HG03280 (cell line): ENCODE measurements around the gene ATP5MC3.

Source experiments
- ATAC-seq: cut with Tn5 transposase; IDR thresholded peaks from one replicate; pipeline ENCODE4 v1.9.1; 2021; ENCODE audit warnings: mild to moderate bottlenecking, moderate library complexity; ENCODE audit not compliant: unreplicated experiment

ATP5MC3 gene

GRCh38 chr2:175168564-175168945 is 13.0 kb downstream of the ATP5MC3 start:
- ATAC-seq = peak; percentile 19

DNA sequence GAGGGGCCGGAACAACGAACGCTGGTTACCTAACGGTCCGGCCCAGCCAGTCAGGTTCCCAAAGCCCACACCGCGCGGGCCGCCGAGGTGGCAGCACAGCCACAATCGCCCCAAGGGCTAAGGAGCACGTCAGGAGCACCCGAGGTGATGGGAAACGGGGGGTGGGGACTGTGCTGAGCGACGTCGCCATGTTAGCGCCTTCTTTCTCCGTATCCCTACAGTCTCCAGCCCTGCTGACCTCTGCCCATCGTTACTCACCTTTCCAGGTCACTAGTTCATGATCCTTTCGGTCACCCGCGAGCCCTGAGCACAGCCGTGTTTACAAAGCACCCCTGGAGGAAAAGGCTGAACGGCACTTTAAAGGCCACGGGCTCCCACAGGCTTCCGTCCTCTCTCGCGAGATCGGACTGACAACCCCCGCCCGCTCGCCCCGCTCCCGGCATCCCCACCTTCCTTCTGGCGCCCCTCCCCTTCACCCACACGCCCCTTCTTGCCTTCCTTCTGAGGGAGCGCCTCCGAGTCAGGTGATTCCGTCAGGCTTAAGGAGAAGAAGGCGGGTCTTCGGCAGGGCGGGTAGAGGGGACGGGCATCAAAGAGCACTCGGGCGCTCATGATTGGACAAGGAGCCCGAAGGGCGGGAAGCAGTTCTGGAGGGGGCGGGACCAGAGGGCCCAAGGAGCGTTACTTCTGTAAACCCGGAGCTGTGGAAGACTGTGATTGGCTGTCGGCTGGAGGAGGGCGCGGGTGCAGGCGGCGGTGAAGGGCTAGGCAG is 13.5 kb downstream of the ATP5MC3 start, which contains the start of gene ATF2:
Gene ATF2 (minus strand): TSS at position 412 of the 772 bp plus-strand sequence. CDS start 31,760 bp downstream, outside the sequence.
- peak; percentile 96 for ATAC-seq

DNA sequence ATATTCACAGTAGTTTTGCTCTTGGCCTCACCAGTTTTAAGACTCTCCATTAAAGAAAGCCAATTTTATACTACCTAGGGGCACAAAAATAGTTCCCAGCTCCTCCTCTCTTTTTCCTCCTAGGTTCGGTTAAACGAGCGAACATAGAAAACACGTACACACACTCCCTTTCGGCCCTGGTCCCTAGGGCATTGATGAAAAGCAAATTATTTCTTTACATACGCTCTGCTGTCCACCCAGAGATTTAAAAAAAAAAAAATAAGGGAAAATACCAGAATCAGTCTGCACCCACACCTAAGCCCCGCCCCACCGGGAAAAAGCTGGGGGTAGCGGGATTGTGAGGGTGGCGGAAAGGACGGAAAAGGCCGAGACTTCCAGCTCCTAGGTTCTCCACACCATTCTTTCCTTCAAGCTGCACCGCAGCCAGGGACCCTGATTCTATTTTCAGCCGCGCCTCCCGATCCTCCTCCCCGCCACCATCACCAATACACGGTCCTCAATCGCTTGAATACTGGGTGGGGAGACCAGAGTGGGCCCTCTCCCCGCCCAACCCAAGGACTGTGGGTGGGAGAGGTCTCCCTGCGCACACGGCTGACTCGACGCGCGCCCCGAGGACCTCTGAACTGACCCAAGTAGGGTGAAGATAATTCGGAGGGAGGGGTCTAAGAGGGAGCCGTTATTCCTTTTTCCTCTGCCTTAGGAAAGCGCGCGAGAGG is 14.3 kb downstream of the ATP5MC3 start:
- ATAC-seq = peak; percentile 4

GRCh38 chr2:175166216-175166824 is 15.2 kb downstream of the ATP5MC3 start:
- no peak for ATAC-seq

DNA sequence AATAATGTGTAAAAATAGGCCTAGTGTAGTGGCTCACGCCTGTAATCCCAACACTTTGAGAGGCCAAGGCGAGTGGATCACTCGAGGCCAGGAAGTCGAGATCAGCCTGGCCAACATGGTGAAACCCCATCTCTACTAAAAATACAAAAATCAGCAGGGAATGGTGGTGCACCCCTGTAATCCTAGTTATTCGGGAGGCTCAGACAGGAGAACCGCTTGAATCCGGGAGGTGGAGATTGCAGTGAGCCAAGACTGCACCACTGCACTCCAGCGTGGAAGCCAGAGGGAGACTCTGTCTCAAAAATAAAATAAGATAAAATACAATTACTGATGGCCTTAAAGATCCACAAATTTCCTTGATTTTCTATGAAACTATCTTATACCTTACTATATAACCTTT is 17.3 kb downstream of the ATP5MC3 start:
- no peak for ATAC-seq

DNA sequence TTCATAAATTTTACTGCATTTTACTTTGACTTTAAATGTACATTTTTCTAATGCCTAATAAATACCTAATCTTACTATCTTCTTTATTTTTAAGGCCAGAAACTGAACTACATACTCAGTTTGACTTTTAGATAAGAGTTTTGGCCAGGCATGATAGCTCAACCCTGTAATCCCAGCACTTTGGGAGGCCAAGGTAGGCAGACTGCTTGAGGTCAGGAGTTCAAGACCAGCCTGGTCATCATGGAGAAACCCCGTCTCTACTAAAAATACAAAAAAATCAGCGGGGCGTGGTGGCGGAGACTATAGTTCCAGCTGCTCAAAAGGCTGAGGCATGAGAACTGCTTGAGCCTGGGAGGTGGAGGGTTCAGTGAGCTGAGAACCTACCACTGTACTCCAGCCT is 22.6 kb downstream of the ATP5MC3 start:
- no peak for ATAC-seq

DNA sequence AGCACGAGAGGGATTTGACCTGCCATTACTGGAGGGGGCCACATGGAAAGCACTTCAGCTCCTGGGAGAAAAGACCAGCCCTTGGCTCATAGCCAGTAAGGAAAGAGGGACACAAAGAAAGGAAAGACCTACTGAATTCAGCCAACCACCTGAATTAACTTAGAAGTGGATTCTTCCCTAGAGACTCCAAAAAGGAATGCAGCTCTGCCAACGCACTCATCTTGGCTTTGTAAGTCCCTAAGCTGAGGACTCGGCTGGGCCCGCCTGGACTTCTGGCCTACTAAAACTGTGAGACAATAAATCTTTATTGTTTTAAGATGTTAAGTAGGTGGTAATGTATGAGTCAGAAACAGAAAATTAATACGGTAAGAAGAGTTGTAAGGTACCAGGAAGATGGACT is 25.0 kb downstream of the ATP5MC3 start:
- ATAC-seq = no peak

DNA sequence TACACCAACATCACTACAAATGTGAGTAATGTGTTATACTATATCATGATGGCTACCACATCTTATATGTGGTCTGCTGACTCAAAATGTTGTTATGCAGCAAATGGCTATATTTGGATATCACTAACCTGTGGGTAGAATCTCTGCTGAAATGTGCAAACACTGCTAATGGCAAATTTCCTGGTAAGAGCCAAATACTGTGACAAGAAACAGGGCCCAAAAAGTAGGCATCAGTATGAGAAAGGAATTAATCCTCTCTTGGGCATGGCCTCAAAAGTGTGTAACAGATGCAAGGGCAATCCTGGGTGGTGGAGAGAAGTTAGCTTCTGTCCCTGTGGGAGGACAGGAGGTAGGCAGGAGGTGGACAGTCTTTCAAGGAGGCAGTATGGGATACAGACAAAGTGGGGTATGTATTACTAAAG is 26.8 kb downstream of the ATP5MC3 start:
- peak; percentile 56 for ATAC-seq

DNA sequence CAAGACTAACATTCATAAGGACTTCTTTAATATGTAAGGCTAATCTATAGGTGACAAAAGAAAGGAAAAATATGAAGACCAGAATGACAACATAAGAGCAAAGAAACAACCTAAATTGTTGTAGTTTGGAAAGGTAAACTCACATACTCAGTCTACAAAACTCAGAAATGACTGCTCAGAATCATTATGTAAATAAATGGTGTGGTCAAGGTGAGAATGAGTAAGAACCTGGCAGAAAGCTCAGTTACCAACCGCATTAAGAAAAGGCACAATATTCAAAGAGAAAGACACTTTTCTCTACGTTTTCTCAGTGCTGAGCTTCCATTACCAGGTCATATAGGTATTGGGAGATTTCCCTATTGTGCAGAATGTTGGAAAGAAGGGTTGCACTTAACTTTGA is 29.3 kb downstream of the ATP5MC3 start:
- peak; percentile 86 for ATAC-seq

DNA sequence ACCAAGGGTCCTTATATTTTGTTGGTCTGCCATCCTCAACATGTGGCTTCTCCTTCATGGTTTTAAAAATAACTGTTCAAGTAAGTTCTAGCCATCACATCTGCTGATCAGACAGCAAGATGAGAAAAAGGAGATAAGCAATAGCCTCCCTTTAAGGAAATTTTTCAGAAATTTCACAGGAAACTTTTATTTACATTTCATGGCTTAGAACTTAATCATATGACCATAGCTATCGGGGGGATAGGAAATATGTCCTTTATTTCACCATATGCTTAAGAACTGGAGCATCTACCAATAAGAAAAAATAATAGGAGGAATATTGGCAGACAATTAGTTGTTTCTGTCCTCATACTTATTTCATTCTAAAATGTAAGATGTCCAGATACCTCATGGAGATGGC is 29.7 kb downstream of the ATP5MC3 start:
- ATAC-seq = no peak

DNA sequence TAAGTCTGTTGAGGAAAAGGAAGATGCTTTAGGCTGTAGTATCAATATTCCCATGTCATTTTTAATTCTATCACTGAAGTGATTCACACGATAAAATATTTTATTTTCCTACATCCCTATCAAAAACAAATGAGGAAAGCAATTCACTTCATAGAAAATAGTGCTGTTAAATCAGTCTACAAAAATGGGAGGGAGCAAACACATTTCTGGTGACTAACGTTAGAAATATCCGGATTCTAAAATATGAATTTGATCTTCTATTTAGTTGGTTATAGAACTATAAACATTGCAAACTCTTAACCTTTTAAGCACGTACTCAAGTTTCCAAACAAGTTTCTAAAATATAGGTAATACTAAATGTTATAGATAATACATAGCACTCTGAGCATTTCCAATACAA is 34.3 kb downstream of the ATP5MC3 start:
- ATAC-seq = no peak

- no peak for ATAC-seq
Measured at GRCh38 chr2:175143678-175144077, 37.8 kb downstream of the ATP5MC3 start.

- ATAC-seq = no peak
Measured at GRCh38 chr2:175143191-175143590, 38.3 kb downstream of the ATP5MC3 start.

DNA sequence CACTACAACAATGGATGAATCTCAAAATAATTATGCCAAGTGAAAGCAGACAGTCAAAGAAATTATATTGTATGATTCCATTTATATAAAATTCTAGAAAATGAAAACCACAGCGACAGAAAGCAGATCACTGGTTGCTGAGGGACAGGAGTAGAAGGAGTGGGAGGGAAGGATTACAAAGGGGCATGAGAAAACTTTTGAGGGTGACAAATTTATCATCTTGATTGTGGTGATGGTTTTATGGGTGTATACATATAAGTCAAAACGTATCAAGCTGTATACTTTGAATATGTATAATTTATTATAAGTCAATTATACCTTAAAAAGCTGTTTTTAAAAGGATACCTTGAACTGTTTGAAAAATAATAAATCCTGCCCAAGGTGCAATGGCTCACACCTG is 41.2 kb downstream of the ATP5MC3 start:
- no peak for ATAC-seq

DNA sequence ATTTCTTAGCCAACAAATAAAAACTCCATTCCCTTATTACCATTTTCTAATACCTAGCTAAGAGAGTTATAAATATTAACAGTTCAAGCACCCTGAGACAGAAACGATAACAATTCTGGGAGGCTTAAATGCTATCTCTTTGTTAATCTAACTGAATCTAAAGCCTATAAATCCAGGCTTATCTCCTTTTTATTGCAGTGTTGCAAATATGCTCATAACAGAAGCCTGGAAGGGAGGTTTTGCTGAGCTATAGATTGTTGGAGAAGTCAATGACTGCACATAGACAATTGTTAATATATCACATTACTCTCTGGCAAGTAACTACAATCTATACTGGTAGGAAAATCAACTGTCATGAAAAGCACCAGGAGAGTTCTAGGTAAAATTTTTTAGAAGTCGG is 43.7 kb downstream of the ATP5MC3 start:
- no peak for ATAC-seq

GRCh38 chr2:175136334-175137215 is 44.9 kb downstream of the ATP5MC3 start:
- peak; percentile 71 for ATAC-seq

GRCh38 chr2:175135862-175136261 is 45.6 kb downstream of the ATP5MC3 start:
- ATAC-seq = no peak

DNA sequence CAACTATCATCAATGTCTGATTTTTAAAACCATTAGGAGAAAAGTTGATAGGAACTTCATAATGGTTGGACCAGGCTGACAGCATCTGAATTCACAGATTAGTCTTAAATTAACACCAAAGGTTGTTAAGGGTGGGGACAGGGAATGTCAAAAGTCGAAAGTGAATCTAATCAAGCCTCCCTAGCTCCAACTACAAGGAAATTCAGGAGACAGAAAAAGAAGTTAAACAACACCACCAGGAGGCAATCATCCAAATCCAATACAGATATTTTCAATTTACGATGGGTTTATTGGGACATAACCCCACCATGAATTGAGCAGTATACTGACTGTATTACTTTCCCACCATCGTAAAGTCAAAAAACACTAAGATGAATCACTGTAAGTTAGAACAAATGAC is 46.3 kb downstream of the ATP5MC3 start:
- no peak for ATAC-seq

DNA sequence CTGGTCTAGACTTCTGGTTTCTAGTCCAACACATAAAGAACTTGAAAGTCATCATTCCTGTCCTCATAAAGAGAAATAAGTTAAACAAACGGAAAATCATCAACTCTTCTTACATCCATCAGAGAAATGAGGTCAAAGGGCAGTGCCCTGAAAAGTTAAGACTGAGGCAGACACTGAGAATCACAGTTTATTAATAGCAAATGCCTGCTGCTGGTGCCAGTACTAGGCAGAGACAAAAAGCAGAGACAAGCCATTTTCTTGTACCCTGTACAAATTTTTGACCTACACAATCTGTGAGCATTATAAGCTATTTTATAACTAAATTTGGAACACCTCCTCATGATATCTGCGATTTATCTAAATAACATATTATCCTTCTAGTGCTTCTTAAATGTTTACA is 50.3 kb downstream of the ATP5MC3 start:
- ATAC-seq = no peak

GRCh38 chr2:175126661-175127060 is 54.8 kb downstream of the ATP5MC3 start:
- ATAC-seq = no peak
